Vagina (tissue), 2 donors: Measurements from ENCODE around the gene ITGA6.

Source experiments
- CTCF ChIP-seq, 3 experiments: fragments of 450-650 bp in 2 of 3; fragments of 200-600 bp in 1 of 3; sonication (generic) in 1 of 3; IDR thresholded peaks; one replicate each; pipeline ENCODE4 v1.5.1; 2017 to 2019; ENCODE audit warnings: antibody characterized with exemption in 3 of 3, mild to moderate bottlenecking in 2 of 3, moderate library complexity in 2 of 3
- POLR2A ChIP-seq, 2 donors: fragments of 450-650 bp; IDR thresholded peaks; one replicate each; pipeline ENCODE4 v1.6.1; 2017; ENCODE audit warnings: antibody characterized with exemption in 2 of 2, mild to moderate bottlenecking in 2 of 2, moderate library complexity in 2 of 2

- TF ChIP-seq CTCF (IDR thresholded peaks at IDR 0.05) (no peak), POLR2A (IDR thresholded peaks at IDR 0.05) (no peak)
Measured at GRCh38 chr2:172484253-172484652, 56.9 kb downstream of the ITGA6 start.
